GM19467 (cell line): ENCODE measurements around the gene RAB39B.
"Not testable (repeated sequence)": the region's sequence is repeated elsewhere in the genome, so short reads cannot be mapped to it uniquely, and the experiment has no call there.

Source experiments
- ATAC-seq: cut with Tn5 transposase; IDR thresholded peaks from one replicate; pipeline ENCODE4 v1.9.1; 2021; ENCODE audit warnings: mild to moderate bottlenecking, moderate library complexity; ENCODE audit not compliant: unreplicated experiment

Gene RAB39B

GRCh38 chrX:155263854-155264628 lies at the start of gene RAB39B:
TSS of gene RAB39B (minus strand) at chrX:155264491. CDS start at chrX:155264288, 203 bp downstream.
- ATAC-seq: peak; percentile 87

GRCh38 chrX:155313766-155314165 lies 49.5 kb upstream of the RAB39B start:
- no peak for ATAC-seq

GRCh38 chrX:155293771-155294170 lies 29.5 kb upstream of the RAB39B start:
- ATAC-seq: no peak

GRCh38 chrX:155279873-155280272 lies 15.6 kb upstream of the RAB39B start:
- ATAC-seq: no peak

GRCh38 chrX:155270969-155271368 lies 6.7 kb upstream of the RAB39B start:
- no peak for ATAC-seq

- not testable (repeated sequence) for ATAC-seq
These were observed 3.7 kb upstream of the RAB39B start for GRCh38 chrX:155267995-155268394.

GRCh38 chrX:155266439-155266838 lies 2.1 kb upstream of the RAB39B start:
- no peak for ATAC-seq

GRCh38 chrX:155262970-155263754 lies 1.1 kb downstream of the RAB39B start:
- ATAC-seq: no peak

GRCh38 chrX:155259752-155260151 lies 4.5 kb downstream of the RAB39B start:
- ATAC-seq: no peak

GRCh38 chrX:155251391-155251790 lies 12.9 kb downstream of the RAB39B start:
- ATAC-seq: no peak

- ATAC-seq: no peak
These were observed 16.8 kb downstream of the RAB39B start for GRCh38 chrX:155247497-155247896.

- no peak for ATAC-seq
These were observed 17.5 kb downstream of the RAB39B start for GRCh38 chrX:155246748-155247147.

- no peak for ATAC-seq
These were observed 22.0 kb downstream of the RAB39B start for GRCh38 chrX:155242300-155242699.

GRCh38 chrX:155237719-155238118 lies 26.6 kb downstream of the RAB39B start:
- no peak for ATAC-seq

GRCh38 chrX:155235891-155236290 lies 28.4 kb downstream of the RAB39B start:
- ATAC-seq: no peak

- peak; percentile 86 for ATAC-seq
These were observed 33.1 kb downstream of the RAB39B start for GRCh38 chrX:155231163-155231562.

- no peak for ATAC-seq
These were observed 38.5 kb downstream of the RAB39B start for GRCh38 chrX:155225774-155226173.

- ATAC-seq: not testable (repeated sequence)
These were observed 40.5 kb downstream of the RAB39B start for GRCh38 chrX:155223746-155224145.

GRCh38 chrX:155221351-155221750 lies 42.9 kb downstream of the RAB39B start:
- ATAC-seq: no peak

GRCh38 chrX:155218777-155219176 lies 45.5 kb downstream of the RAB39B start:
- no peak for ATAC-seq

GRCh38 chrX:155216940-155217440 lies 47.3 kb downstream of the RAB39B start:
- ATAC-seq: no peak
